Liver (tissue), 2 donors: Measurements from ENCODE around the gene TMEM45A.

Source experiments
- TF ChIP-seq, protein P1 (sequence below): fragments of 150-350 bp; IDR thresholded peaks from 2 replicates; pipeline ENCODE4 v1.5.1; 2017; ENCODE audit warnings: improper control_type of control experiment, low read depth, low read length; ENCODE audit not compliant: missing input control
- TF ChIP-seq, protein P2 (sequence below): IDR thresholded peaks from 2 replicates; pipeline ENCODE4 v1.6.1; 2016; ENCODE audit warnings: antibody characterized with exemption, mild to moderate bottlenecking
- donor health status: healthy.

DNA sequence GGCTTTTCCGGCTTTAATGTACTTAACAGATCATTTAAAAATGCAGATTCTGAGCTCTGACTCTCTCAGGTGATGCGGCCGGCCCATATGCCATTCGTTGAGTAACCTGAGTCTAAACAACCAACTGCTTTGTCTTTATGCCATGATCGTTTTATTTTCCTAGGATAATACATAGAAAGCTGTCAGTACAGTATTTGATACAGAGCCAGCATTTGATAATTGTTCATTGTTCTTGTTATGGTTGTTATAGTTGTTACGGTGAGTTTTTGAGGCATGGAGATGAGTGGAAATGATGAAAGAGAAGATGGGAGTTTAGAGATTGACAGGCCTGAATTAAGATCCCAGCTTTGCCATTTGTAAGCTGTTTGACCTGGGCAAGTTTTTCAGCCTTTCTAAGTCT is 40.0 kb downstream of the TMEM45A start:
- TF ChIP-seq, protein P1, sequence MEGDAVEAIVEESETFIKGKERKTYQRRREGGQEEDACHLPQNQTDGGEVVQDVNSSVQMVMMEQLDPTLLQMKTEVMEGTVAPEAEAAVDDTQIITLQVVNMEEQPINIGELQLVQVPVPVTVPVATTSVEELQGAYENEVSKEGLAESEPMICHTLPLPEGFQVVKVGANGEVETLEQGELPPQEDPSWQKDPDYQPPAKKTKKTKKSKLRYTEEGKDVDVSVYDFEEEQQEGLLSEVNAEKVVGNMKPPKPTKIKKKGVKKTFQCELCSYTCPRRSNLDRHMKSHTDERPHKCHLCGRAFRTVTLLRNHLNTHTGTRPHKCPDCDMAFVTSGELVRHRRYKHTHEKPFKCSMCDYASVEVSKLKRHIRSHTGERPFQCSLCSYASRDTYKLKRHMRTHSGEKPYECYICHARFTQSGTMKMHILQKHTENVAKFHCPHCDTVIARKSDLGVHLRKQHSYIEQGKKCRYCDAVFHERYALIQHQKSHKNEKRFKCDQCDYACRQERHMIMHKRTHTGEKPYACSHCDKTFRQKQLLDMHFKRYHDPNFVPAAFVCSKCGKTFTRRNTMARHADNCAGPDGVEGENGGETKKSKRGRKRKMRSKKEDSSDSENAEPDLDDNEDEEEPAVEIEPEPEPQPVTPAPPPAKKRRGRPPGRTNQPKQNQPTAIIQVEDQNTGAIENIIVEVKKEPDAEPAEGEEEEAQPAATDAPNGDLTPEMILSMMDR, result no peak
- TF ChIP-seq, protein P2, sequence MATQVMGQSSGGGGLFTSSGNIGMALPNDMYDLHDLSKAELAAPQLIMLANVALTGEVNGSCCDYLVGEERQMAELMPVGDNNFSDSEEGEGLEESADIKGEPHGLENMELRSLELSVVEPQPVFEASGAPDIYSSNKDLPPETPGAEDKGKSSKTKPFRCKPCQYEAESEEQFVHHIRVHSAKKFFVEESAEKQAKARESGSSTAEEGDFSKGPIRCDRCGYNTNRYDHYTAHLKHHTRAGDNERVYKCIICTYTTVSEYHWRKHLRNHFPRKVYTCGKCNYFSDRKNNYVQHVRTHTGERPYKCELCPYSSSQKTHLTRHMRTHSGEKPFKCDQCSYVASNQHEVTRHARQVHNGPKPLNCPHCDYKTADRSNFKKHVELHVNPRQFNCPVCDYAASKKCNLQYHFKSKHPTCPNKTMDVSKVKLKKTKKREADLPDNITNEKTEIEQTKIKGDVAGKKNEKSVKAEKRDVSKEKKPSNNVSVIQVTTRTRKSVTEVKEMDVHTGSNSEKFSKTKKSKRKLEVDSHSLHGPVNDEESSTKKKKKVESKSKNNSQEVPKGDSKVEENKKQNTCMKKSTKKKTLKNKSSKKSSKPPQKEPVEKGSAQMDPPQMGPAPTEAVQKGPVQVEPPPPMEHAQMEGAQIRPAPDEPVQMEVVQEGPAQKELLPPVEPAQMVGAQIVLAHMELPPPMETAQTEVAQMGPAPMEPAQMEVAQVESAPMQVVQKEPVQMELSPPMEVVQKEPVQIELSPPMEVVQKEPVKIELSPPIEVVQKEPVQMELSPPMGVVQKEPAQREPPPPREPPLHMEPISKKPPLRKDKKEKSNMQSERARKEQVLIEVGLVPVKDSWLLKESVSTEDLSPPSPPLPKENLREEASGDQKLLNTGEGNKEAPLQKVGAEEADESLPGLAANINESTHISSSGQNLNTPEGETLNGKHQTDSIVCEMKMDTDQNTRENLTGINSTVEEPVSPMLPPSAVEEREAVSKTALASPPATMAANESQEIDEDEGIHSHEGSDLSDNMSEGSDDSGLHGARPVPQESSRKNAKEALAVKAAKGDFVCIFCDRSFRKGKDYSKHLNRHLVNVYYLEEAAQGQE, result no peak
